ENCODE results near the gene PSMA7.
"Not testable (repeated sequence)": the region's sequence is repeated elsewhere in the genome, so short reads cannot be mapped to it uniquely, and the experiment has no call there.

The PSMA7 gene

DNA sequence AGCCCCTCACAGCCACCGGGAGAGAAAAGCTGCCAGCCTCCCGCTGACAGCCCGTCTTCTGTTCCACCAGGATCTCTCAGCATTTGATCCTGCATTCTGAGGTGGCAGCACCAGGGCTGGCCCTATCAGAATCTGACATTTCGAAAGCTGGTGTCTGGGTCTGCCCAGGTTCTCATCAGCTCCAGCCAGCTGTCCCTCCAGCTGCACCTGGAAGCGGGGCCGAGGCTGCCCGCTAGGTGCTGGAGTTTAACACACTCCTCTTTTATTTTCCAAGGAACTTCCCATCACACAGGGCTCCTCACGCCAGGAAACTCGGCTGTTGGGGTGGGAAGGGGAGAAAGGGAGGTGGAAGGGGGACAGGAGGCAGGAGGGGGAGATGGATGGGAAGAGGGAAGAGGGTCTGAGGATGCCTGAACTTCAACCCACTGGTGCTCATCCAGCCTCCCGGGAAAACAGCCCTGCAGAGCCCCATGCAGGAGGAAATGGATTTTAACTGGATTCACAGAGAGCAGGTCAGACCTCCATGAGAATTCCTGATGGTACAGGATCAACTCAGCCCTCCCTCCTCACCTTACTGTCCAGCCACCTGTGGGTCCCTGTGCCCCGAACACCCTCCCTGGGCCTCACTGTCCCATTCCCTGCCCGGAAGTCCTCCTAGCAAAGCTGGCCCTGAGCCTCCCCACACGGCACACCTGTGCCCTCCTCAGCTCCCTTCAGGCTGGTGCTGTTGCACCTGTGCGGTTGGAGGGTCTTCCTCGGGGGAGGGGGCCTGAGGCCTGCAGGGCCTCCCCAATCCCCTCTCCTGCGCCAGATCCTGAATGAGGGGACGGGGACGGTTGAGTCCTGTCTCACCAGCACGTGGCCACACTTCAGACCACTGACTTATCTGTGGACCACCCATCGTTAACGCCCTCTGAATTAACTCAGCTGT is 24.8 kb downstream of the PSMA7 start:
- DNase-seq, result no peak

- DNase-seq, result peak; percentile 85
Measured at GRCh38 chr20:62117658-62118057, 25.5 kb downstream of the PSMA7 start.

- no peak for DNase-seq
Measured at GRCh38 chr20:62117362-62117646, 25.9 kb downstream of the PSMA7 start.

- DNase-seq, result no peak
Measured at GRCh38 chr20:62116558-62117361, 26.4 kb downstream of the PSMA7 start.

GRCh38 chr20:62115800-62116407 is 27.3 kb downstream of the PSMA7 start:
- DNase-seq, result not testable (repeated sequence)

DNA sequence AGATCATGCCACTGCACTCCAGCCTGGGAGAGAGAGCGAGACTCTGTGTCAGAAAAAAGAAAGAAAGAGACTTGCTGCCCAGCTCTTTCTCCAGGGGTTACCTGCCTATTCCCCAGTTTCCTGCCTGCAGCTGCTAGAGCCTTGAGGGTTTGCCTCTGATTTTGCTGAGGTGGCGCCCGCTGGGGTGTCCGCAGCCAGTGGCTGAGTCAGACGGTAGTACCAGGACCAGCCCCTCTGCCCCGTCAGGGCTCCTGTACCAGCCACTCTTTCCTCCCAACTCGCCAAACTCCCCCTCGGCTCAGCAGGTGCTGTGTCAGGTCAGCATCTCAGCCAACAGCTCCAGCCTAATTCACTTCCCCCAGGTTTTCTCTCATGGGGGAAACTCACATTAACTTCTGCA is 28.3 kb downstream of the PSMA7 start:
- DNase-seq, result no peak

DNA sequence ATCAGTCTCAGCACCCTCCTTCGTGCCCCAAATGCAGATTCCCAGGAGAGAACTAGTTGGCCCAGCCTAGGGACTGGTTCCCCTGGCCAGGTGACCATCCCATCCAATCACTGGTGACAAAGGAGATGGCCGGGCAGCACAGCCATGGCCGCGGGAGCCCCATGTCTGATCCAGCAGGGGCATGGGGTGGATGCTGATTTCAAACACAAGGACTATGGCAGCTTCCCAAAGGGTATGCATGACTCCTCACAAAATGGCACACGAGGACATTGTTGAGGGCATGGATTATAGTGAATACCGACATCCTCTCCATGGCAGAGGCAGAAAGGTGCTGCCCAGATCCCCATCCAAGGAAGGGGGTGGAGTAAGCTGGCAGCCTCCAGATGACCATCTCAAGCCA is 30.8 kb downstream of the PSMA7 start:
- DNase-seq, result no peak

- no peak for DNase-seq
Measured at GRCh38 chr20:62111148-62111547, 32.0 kb downstream of the PSMA7 start.

DNA sequence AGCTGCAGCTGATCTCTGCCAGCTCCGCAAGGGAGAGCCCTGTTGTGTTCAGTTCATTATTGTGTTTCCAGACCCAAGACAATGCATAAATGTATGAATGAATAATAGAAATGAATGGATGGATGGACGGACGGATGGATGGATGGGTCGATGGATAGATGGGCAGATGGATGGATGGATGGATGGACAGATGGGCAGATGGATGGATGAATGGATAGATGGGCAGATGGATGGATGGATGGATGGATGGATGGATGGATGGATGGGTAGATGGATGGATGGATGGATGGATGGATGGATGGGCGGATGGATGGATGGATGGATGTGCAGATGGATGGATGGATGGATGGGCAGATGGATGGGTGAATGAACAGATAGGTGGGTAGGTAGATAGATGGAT is 37.6 kb downstream of the PSMA7 start:
- DNase-seq, result no peak

GRCh38 chr20:62104791-62105345 is 38.3 kb downstream of the PSMA7 start:
- no peak for DNase-seq

DNA sequence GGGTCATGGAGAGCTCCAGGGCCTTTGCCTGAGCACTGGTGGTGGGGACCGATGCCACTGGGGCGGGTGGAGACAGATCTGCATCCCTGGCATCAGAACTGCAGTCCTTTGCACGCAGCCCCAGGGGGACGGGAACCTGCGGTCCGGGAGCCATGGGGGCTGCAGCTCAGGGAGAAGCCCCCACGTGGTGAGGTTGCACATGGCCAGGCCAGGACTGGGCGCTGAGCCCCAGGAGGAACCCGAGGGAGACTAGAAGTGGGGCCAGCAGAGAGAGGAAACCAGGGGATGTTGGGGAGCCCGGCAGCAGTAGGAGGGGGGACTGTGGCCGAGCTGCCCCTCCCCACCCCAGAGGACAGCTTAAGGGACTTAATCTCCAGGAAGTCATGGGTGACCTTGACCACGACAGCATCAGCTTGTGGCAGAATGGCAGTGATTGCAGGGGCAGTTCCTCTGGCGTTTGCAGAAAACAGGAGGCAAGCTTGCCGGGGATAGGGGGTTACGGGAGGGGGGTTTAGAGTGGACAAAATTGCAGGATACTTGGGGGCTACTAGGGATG is 38.9 kb downstream of the PSMA7 start:
- no peak for DNase-seq

- DNase-seq, result no peak
Measured at GRCh38 chr20:62103508-62104233, 39.5 kb downstream of the PSMA7 start.

DNA sequence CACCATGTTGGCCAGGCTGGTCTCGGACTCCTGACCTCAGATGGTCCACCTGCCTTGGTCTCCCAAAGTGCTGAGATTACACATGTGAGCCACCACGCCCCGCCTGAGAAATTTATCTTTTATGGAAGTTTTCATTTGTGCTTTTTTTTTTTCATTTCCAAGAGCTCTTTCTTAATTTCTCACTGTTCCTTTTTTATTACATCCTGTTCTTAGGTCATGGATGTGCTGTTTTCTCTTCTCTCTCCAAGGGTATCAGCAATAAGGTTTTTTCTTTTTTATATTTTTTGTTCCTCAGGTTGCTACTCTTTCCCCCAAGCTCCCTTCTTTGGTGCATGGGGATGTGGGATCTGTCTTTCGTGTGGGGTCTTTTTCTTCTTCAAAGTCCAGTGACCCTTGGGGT is 42.1 kb downstream of the PSMA7 start:
- DNase-seq, result no peak

GRCh38 chr20:62097881-62098407 is 45.2 kb downstream of the PSMA7 start:
- no peak for DNase-seq

DNA sequence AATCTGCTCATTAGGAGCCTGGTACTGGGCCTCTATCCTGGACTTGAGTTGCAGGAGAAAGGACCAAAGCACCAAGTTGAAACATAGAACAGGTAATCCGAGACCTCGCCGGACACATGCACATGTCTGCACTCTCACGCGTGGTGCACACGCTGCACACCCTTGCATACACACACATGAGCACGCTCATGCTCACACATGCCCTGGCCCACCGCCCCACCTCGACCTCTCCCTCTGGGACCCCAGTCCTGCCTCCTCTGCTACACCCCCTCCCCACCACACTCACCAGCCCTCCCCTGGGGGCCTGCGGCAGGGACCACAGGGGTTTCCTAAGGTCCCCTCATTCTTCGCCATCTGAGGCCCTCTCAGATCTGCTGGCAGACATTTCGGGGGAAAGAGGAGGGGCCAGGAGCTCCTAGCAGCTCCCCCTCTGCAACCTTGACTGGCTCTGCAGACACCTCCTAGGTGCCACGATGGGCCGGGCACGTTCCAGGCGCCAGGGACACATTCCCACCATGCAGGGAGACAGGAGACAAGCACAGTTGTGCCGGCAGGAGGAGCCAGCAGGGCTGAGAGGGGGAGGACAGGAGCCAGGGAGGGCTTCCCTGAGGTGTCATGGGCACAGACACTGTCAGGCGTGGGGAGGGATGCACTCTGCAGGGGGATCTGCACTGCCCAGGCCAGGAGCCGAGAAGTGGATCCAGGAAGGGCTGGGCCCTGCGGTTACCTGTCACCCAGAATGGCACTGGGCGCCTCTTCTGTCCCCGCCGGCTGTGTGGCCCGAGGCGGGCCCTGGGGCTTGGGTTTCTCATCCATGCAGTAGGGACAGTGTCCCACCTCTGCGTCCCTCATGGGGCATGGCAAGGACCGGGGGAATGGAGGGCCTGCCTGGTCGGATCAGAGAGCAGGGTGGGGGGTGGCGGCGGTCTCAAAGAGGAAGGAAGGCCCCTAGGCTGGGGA is 46.5 kb downstream of the PSMA7 start:
- no peak for DNase-seq

- DNase-seq, result no peak
Measured at GRCh38 chr20:62089393-62089792, 53.8 kb downstream of the PSMA7 start.

DNA sequence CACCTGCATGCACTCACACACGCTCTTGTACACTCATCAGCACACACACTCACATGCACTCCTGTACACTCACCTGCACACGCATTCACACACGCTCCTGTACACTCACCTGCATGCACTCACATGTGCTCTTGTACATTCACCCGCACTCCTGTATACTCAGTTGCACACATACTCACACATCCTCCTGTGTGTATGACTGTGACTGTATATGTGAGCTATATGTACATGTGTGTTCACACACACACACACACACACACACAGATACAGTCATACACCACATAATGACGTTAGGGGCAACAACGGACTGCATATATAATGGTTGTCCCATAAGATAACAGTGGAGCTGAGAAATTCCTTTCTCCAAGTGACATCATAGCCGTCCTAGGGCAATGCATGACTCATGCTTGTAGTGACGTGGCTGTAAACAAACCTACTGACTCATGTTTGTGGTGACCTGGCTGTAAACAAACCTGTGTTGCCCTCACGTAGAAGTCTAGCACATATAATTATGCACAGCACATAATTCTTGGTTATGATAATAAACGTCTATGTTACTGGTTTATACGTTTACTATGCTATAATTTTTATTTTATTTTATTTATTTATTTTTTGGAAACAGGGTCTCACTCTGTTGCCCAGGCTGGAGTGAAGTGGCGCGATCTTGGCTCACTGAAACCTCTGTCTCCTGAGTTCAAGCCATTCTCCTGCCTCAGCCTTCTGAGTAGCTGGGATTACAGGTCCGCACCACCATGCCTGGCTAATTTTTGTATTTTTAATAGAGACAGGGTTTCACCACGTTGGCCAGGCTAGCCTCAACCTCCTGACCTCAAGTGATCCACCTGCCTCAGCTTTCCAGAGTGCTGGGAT is 54.7 kb downstream of the PSMA7 start:
- DNase-seq, result no peak

DNA sequence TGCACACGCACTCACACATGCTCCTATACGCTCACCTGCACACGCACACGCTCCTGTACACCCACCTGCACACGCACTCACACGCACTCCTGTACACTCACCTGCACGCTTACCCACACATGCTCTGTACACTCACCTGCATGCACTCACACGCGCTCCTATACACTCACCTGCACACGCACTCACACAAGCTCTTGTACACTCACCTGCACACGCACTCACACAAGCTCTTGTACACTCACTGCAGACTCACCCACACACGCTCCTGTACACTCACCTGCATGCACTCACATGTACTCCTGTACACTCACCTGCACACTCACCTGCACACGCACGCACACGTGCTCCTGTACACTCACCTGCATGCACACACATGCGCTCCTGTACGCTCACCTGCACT is 55.6 kb downstream of the PSMA7 start:
- no peak for DNase-seq

- DNase-seq, result no peak
Measured at GRCh38 chr20:62087227-62087626, 56.0 kb downstream of the PSMA7 start.

Measured in activated effector memory CD4-positive, alpha-beta T cell treated with anti-CD3 and anti-CD28 coated beads, Interleukin-2, amount 50 U/mL, for 16 hours (primary cell).